Measurements from ENCODE around the gene EXOSC3. TPM values are rescaled to one million over a fixed set of nuclear protein-coding genes. Genes with fewer than 3 reads are reported as not detected.
A peak's percentile ranks its signal among the peaks of the same experiment; 100 is the strongest.

The EXOSC3 gene
- total and polyA plus RNA-seq, 9 of the 15 experiments (the other 6 are each of a cell fraction or from before 2014, with no cell fraction given) = 18.5 to 266 (median 114) TPM

GRCh38 chr9:37769306-37769705 is 15.6 kb downstream of the EXOSC3 start (continued):
- TF ChIP-seq USF2 (CRISPR knock-in tag; IDR thresholded peaks at IDR 0.05) (peak; percentile 48; the same call in 1 of the 2 replicates), ZBTB34 (CRISPR knock-in tag; IDR thresholded peaks at IDR 0.05) (no peak), ZNF282 (CRISPR knock-in tag; IDR thresholded peaks at IDR 0.05) (no peak), HSF4 (CRISPR knock-in tag; IDR thresholded peaks at IDR 0.05; ENCODE audit: borderline replicate concordance) (no peak), MED1 (CRISPR knock-in tag; IDR thresholded peaks at IDR 0.05; ENCODE audit: borderline replicate concordance) (no peak), SMAD4 (CRISPR knock-in tag; conservative IDR thresholded peaks at IDR 0.05) (peak; percentile 70), E2F6 (IDR thresholded peaks at IDR 0.05; ENCODE audit: borderline replicate concordance in 1 of 2, extremely low read depth in 1 of 2, insufficient read depth in 1 of 2, insufficient read length in 1 of 2, low read depth in 1 of 2, low read length in 1 of 2, poor library complexity in 1 of 2, severe bottlenecking in 1 of 2) (peak; percentile 86 to 94), TBL1XR1 (IDR thresholded peaks at IDR 0.05; ENCODE audit: low read length in 2 of 2) (no peak), FOS (IDR thresholded peaks at IDR 0.05; ENCODE audit: extremely low read depth, insufficient read length) (no peak), ZNF224 (CRISPR knock-in tag; IDR thresholded peaks at IDR 0.05) (no peak), XRCC5 (IDR thresholded peaks at IDR 0.05; ENCODE audit: low read depth, low read length) (no peak), CBFB (CRISPR knock-in tag; IDR thresholded peaks at IDR 0.05) (no peak), TCF3 (CRISPR knock-in tag; IDR thresholded peaks at IDR 0.05) (peak; percentile 86), TAL1 (IDR thresholded peaks at IDR 0.05) (peak; percentile 75), CAMTA2 (CRISPR knock-in tag; conservative IDR thresholded peaks at IDR 0.05) (no peak), TAF7 (tag; IDR thresholded peaks at IDR 0.05) (no peak), NFRKB (IDR thresholded peaks at IDR 0.05; ENCODE audit: low read depth) (no peak), SREBF2 (CRISPR knock-in tag; IDR thresholded peaks at IDR 0.05) (no peak), CEBPB (tag; IDR thresholded peaks at IDR 0.05) (no peak), RNF2 (IDR thresholded peaks at IDR 0.05) (peak; percentile 44; the same call in 1 of the 2 replicates), L3MBTL2 (IDR thresholded peaks at IDR 0.05) (peak; percentile 99)
- TF ChIP-seq, protein P1, sequence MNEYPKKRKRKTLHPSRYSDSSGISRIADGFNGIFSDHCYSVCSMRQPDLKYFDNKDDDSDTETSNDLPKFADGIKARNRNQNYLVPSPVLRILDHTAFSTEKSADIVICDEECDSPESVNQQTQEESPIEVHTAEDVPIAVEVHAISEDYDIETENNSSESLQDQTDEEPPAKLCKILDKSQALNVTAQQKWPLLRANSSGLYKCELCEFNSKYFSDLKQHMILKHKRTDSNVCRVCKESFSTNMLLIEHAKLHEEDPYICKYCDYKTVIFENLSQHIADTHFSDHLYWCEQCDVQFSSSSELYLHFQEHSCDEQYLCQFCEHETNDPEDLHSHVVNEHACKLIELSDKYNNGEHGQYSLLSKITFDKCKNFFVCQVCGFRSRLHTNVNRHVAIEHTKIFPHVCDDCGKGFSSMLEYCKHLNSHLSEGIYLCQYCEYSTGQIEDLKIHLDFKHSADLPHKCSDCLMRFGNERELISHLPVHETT (CRISPR knock-in tag; conservative IDR thresholded peaks at IDR 0.05 in 1 of 2, IDR thresholded peaks at IDR 0.05 in 1 of 2) = no peak
- TF ChIP-seq, protein P2, sequence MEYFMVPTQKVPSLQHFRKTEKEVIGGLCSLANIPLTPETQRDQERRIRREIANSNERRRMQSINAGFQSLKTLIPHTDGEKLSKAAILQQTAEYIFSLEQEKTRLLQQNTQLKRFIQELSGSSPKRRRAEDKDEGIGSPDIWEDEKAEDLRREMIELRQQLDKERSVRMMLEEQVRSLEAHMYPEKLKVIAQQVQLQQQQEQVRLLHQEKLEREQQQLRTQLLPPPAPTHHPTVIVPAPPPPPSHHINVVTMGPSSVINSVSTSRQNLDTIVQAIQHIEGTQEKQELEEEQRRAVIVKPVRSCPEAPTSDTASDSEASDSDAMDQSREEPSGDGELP (CRISPR knock-in tag; IDR thresholded peaks at IDR 0.05; ENCODE audit: borderline replicate concordance) = no peak; the same call in 1 of the 2 replicates
- TF ChIP-seq, protein P3, sequence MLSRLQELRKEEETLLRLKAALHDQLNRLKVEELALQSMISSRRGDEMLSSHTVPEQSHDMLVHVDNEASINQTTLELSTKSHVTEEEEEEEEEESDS (CRISPR knock-in tag; IDR thresholded peaks at IDR 0.05) = no peak

Data from K562 (cell line).